Body of pancreas (tissue), 4 donors: Measurements from ENCODE around the gene ANTKMT.

Experiments
- POLR2A ChIP-seq, 3 donors: fragments of 450-650 bp; IDR thresholded peaks; one replicate each; pipeline ENCODE4 v1.6.1; 2016; ENCODE audit warnings: antibody characterized with exemption in 3 of 3, mild to moderate bottlenecking in 2 of 3
- TF ChIP-seq, protein P1 (sequence below), 7 experiments: fragments of 450-650 bp in 4 of 7; fragments of 200-600 bp in 3 of 7; sonication (generic) in 3 of 7; IDR thresholded peaks; one replicate each; pipeline ENCODE4 v1.5.1; 2016 to 2019; ENCODE audit warnings: antibody characterized with exemption in 7 of 7

DNA sequence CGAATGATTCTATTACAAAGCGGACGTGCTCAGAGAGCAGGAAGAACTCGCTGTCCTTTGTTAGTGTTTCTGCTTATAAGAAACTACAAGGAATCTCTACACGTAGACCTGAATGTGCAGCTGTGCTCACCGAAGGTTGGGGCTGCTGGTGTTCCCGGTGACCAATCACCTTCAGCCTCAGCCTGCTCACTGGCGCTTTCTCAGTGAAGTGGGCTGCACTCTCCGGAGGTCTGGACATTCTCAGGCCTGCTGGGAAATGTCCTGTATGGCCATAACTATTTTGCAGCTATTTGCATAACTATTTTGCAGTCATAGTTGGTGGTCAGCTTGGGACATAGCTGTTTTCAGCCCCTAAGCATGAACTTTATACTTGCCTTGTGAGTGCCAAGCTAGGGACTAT, 29.5 kb downstream of the ANTKMT start:
- TF ChIP-seq, protein P1, sequence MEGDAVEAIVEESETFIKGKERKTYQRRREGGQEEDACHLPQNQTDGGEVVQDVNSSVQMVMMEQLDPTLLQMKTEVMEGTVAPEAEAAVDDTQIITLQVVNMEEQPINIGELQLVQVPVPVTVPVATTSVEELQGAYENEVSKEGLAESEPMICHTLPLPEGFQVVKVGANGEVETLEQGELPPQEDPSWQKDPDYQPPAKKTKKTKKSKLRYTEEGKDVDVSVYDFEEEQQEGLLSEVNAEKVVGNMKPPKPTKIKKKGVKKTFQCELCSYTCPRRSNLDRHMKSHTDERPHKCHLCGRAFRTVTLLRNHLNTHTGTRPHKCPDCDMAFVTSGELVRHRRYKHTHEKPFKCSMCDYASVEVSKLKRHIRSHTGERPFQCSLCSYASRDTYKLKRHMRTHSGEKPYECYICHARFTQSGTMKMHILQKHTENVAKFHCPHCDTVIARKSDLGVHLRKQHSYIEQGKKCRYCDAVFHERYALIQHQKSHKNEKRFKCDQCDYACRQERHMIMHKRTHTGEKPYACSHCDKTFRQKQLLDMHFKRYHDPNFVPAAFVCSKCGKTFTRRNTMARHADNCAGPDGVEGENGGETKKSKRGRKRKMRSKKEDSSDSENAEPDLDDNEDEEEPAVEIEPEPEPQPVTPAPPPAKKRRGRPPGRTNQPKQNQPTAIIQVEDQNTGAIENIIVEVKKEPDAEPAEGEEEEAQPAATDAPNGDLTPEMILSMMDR (IDR thresholded peaks at IDR 0.05) = no peak
- TF ChIP-seq POLR2A (IDR thresholded peaks at IDR 0.05) = no peak
